VCaP (cell line): ENCODE measurements around the gene CES2.

Experiments used
- H3K27ac ChIP-seq: fragments of 450-650 bp; 2 replicates; pipeline ENCODE4 v1.5.1; 2017
- CTCF ChIP-seq: fragments of 450-650 bp; conservative IDR thresholded peaks from 2 replicates; pipeline ENCODE4 v1.5.1; 2017; ENCODE audit warnings: mild to moderate bottlenecking, moderate library complexity

The CES2 gene

GRCh38 chr16:66921729-66922450 lies 13.4 kb upstream of the CES2 start:
- no peak for TF ChIP-seq CTCF
- H3K27ac ChIP-seq: no peak overlapping the region

DNA sequence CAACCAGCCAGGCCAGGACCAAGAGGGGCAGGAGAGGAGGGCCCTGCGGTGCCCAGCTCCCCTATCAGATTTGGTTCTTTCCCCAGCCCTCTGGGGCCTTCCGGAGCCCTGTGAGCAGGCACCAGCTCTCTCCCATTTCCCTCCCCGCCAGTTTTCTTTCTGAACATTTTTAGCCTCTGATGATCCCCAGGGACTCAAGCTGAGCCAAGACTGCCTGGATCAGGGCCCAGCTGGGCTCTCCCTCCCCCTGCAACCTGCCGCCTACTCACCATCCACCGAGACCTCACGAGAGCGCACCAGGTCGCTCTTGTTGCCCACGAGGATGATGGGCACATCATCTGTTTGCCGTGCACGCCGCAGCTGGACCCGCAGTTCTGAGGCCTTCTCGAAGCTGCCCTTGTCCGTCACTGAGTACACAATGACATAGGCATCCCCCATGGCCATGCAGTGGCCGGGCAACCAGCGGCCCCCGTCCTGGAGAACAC lies 12.0 kb upstream of the CES2 start:
- H3K27ac ChIP-seq: no peak overlapping the region
- TF ChIP-seq CTCF: no peak

GRCh38 chr16:66923866-66924265 lies 11.4 kb upstream of the CES2 start:
- no peak for TF ChIP-seq CTCF
- no peak overlapping the region for H3K27ac ChIP-seq

- H3K27ac ChIP-seq: no peak overlapping the region
- peak; percentile 62 for TF ChIP-seq CTCF
Measured at GRCh38 chr16:66924527-66925321, 10.6 kb upstream of the CES2 start.

DNA sequence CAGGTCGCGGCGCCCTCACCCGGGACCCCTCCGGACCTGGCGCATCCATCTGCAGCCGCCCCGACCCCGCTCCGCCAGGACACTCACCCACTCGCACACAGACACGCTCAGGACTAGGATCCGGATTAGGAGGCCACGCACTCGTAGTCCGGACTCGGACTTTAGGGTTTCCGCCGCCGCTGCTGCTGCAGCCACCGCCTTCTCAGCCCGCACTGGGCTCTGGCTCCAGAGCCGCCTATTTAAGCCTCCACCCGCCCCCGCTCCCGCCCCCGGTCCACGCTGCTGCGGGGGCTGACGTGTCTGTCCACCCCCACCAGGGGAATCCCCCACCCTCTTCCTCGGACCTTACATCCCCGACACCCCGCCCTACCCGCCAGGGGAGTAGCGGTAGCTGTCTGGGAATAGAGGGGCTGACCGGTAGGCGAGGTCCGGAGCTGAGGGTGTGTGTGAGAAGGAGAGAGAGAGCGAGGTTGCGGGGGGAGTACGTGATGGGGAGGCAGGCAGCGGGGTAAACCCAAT lies 9.9 kb upstream of the CES2 start, which contains the start of gene RRAD:
RRAD (minus strand) TSS at position 214 of the 519 bp plus-strand sequence. CDS start 356 bp downstream, outside the sequence.
- no peak for TF ChIP-seq CTCF

GRCh38 chr16:66926171-66926947 lies 9.0 kb upstream of the CES2 start:
- no peak overlapping the region for H3K27ac ChIP-seq
- no peak for TF ChIP-seq CTCF

More for the DNA sequence above, 9.9 kb upstream of the CES2 start, which contains the start of gene RRAD:
- H3K27ac ChIP-seq: no peak within 1 kb of the TSS
